ENCODE results near the gene SLC22A1. TPM values are rescaled to one million over a fixed set of nuclear protein-coding genes. Genes with fewer than 3 reads are reported as not detected.
"Not testable (repeated sequence)": the region's sequence is repeated elsewhere in the genome, so short reads cannot be mapped to it uniquely, and the experiment has no call there.

The SLC22A1 gene
- total RNA-seq, 1 experiment from 2014 or later = 0.98 TPM

DNA sequence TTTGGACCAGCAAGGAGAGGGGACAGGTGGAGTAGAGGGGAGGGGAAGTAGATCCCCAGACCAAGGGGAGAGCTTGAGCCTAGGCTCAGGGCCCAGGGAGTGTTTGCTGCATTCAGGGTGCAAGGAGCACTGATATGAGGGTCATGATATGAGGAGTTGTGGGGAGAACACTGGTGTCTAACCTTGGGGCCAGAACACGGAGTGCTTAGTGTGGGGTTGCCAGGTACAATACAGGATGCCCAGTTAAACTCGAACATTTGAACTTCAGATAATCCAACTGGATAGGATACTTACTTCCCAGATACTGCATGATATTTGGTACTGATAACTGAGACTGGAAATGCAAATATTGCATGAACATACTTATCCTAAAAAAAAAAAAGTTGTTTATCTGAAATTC, 2.4 kb downstream of the SLC22A1 start:
- DNase-seq (ENCODE audit: low read depth, low spot score) (no peak), ATAC-seq (no peak)
- BruUV-seq (replicated peaks) = no TSS peak
- no peak for TF ChIP-seq TCF7L2 (IDR thresholded peaks at IDR 0.05; ENCODE audit: low read depth, low read length)
- no peak for TF ChIP-seq SIN3A (IDR thresholded peaks at IDR 0.05; ENCODE audit: borderline replicate concordance, insufficient read depth, low read depth, low read length)
- TF ChIP-seq POLR2AphosphoS5 (IDR thresholded peaks at IDR 0.05; ENCODE audit: low read depth, low read length) = no peak
- TF ChIP-seq, protein P1, sequence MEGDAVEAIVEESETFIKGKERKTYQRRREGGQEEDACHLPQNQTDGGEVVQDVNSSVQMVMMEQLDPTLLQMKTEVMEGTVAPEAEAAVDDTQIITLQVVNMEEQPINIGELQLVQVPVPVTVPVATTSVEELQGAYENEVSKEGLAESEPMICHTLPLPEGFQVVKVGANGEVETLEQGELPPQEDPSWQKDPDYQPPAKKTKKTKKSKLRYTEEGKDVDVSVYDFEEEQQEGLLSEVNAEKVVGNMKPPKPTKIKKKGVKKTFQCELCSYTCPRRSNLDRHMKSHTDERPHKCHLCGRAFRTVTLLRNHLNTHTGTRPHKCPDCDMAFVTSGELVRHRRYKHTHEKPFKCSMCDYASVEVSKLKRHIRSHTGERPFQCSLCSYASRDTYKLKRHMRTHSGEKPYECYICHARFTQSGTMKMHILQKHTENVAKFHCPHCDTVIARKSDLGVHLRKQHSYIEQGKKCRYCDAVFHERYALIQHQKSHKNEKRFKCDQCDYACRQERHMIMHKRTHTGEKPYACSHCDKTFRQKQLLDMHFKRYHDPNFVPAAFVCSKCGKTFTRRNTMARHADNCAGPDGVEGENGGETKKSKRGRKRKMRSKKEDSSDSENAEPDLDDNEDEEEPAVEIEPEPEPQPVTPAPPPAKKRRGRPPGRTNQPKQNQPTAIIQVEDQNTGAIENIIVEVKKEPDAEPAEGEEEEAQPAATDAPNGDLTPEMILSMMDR (IDR thresholded peaks at IDR 0.05) = no peak
- TF ChIP-seq, protein P2, sequence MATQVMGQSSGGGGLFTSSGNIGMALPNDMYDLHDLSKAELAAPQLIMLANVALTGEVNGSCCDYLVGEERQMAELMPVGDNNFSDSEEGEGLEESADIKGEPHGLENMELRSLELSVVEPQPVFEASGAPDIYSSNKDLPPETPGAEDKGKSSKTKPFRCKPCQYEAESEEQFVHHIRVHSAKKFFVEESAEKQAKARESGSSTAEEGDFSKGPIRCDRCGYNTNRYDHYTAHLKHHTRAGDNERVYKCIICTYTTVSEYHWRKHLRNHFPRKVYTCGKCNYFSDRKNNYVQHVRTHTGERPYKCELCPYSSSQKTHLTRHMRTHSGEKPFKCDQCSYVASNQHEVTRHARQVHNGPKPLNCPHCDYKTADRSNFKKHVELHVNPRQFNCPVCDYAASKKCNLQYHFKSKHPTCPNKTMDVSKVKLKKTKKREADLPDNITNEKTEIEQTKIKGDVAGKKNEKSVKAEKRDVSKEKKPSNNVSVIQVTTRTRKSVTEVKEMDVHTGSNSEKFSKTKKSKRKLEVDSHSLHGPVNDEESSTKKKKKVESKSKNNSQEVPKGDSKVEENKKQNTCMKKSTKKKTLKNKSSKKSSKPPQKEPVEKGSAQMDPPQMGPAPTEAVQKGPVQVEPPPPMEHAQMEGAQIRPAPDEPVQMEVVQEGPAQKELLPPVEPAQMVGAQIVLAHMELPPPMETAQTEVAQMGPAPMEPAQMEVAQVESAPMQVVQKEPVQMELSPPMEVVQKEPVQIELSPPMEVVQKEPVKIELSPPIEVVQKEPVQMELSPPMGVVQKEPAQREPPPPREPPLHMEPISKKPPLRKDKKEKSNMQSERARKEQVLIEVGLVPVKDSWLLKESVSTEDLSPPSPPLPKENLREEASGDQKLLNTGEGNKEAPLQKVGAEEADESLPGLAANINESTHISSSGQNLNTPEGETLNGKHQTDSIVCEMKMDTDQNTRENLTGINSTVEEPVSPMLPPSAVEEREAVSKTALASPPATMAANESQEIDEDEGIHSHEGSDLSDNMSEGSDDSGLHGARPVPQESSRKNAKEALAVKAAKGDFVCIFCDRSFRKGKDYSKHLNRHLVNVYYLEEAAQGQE (IDR thresholded peaks at IDR 0.05; ENCODE audit: insufficient read depth in 1 of 2, low read depth in 2 of 2, low read length in 1 of 2) = no peak
- Histone ChIP-seq H3K4me3 (ENCODE audit: low read depth in 2 of 2, low read length in 2 of 2) (no peak overlapping the region), H3K27me3 (ENCODE audit: control insufficient read depth, insufficient read depth, low read length) (no peaks in the 10 kb centered on the region), H3K9me3 (ENCODE audit: control insufficient read depth, insufficient read depth, low read depth, low read length) (no peaks in the 10 kb centered on the region), H3K27ac (ENCODE audit: low read length) (no peak overlapping the region), H3K36me3 (ENCODE audit: control insufficient read depth, insufficient read depth, low read length) (no peaks in the 10 kb centered on the region), H3K4me1 (ENCODE audit: control insufficient read depth, insufficient read depth, low read length) (no peaks in the 10 kb centered on the region)
- in situ Hi-C loops (cut with HindIII; ENCODE audit: low pct_unique_long_range_greater_than_20kb, low sequenced_read_pairs) = no loop called here
- intact Hi-C loops (cut with micrococcal nuclease; ENCODE audit: unreplicated experiment) = no loop called here
- ChIA-PET POLR2A (no interaction called here), CTCF (no interaction called here)

DNA sequence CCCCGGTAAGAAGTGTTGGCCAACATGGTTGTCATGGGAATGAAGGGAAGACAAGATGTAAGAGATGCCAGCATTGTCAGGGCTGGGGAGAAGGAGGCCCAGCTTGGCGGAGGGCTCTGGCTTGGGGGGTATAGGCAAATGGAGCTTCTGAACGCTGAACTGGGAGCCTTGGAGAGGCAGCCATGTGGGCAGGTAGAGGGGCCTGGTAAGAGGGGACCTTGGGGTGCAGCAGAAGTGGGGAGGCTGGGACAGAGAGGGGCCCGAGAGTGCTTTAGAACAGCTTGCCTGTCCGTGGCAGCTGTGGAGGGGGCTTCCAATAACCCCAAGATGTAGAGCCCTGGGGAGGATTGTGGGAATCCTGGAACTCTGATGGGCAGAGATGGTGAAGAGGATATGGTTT, 3.0 kb downstream of the SLC22A1 start:
- TF ChIP-seq, protein P1 (IDR thresholded peaks at IDR 0.05) = no peak
- TF ChIP-seq POLR2AphosphoS5 (IDR thresholded peaks at IDR 0.05; ENCODE audit: low read depth, low read length) (no peak), SIN3A (IDR thresholded peaks at IDR 0.05; ENCODE audit: borderline replicate concordance, insufficient read depth, low read depth, low read length) (no peak), TCF7L2 (IDR thresholded peaks at IDR 0.05; ENCODE audit: low read depth, low read length) (no peak)
- TF ChIP-seq, protein P2 (IDR thresholded peaks at IDR 0.05; ENCODE audit: insufficient read depth in 1 of 2, low read depth in 2 of 2, low read length in 1 of 2) = no peak
- ChIA-PET POLR2A (no interaction called here), CTCF (no interaction called here)
- Histone ChIP-seq H3K4me3 (ENCODE audit: low read depth in 2 of 2, low read length in 2 of 2) (no peak overlapping the region), H3K36me3 (ENCODE audit: control insufficient read depth, insufficient read depth, low read length) (no peaks in the 10 kb centered on the region), H3K27ac (ENCODE audit: low read length) (no peak overlapping the region), H3K9me3 (ENCODE audit: control insufficient read depth, insufficient read depth, low read depth, low read length) (no peaks in the 10 kb centered on the region), H3K27me3 (ENCODE audit: control insufficient read depth, insufficient read depth, low read length) (no peaks in the 10 kb centered on the region), H3K4me1 (ENCODE audit: control insufficient read depth, insufficient read depth, low read length) (no peaks in the 10 kb centered on the region)
- intact Hi-C loops (cut with micrococcal nuclease; ENCODE audit: unreplicated experiment) (no loop called here), in situ Hi-C loops (cut with HindIII; ENCODE audit: low pct_unique_long_range_greater_than_20kb, low sequenced_read_pairs) (no loop called here)
- BruUV-seq (replicated peaks) = no TSS peak
- ATAC-seq (no peak), DNase-seq (ENCODE audit: low read depth, low spot score) (no peak)

DNA sequence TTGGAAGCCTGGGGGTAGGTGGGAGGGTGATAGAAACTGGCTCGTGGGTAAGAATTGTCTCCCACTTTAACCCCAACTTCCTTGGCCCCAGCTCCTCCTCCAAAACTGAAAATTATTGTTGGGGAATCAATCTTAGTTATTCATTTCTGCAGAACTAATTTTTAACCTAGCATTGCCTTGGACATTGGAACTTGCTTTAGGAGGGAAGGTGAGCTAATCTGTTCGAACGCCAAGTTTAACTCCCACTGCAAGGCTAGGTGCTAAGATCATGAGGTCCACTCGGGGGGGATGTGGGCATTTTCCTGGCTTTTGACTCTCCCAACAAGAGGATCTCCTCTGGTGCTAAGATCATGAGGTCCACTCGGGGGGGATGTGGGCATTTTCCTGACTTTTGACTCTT, 3.5 kb downstream of the SLC22A1 start:
- ATAC-seq; BruUV-seq (replicated peaks); POLR2A ChIA-PET; H3K4me1 ChIP-seq (ENCODE audit: control insufficient read depth, insufficient read depth, low read length); DNase-seq (ENCODE audit: low read depth, low spot score); H3K27ac ChIP-seq (ENCODE audit: low read length); H3K9me3 ChIP-seq (ENCODE audit: control insufficient read depth, insufficient read depth, low read depth, low read length); CTCF ChIA-PET; in situ Hi-C loops (cut with HindIII; ENCODE audit: low pct_unique_long_range_greater_than_20kb, low sequenced_read_pairs); intact Hi-C loops (cut with micrococcal nuclease; ENCODE audit: unreplicated experiment); H3K36me3 ChIP-seq (ENCODE audit: control insufficient read depth, insufficient read depth, low read length); H3K27me3 ChIP-seq (ENCODE audit: control insufficient read depth, insufficient read depth, low read length); H3K4me3 ChIP-seq (ENCODE audit: low read depth in 2 of 2, low read length in 2 of 2): not testable (repeated sequence)

Data from Panc1 (cell line).